HG03097 (cell line): ENCODE results near the gene FCAMR.

Source experiments
- ATAC-seq: cut with Tn5 transposase; IDR thresholded peaks from one replicate; pipeline ENCODE4 v1.9.1; 2021; ENCODE audit not compliant: unreplicated experiment, low FRiP score

Gene FCAMR

GRCh38 chr1:207000651-207001291 lies 30.5 kb upstream of the FCAMR start:
- ATAC-seq, result no peak

- ATAC-seq, result no peak
Measured at GRCh38 chr1:206998816-206999215, 28.6 kb upstream of the FCAMR start.

- ATAC-seq, result no peak
Measured at GRCh38 chr1:206992790-206993189, 22.5 kb upstream of the FCAMR start.

DNA sequence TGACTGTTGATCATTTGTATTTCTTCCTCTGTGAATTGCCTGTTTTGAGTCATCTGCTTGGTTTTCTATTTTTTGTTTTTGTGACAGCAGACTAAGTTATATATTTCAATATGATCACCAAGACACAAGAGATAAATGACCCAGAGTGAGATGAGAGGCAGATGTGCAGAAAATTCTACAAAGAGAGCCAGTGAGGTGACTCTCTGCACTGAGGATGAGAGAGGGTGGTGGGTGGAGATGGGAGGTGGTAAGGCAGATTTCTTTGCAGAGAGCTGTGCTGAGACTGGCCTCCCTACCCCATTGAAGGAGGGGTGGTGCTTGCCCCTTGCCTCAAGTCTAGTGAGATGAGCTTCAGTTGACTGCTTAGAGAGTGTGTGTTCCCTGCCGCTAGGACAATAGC lies 17.6 kb upstream of the FCAMR start:
- no peak for ATAC-seq

DNA sequence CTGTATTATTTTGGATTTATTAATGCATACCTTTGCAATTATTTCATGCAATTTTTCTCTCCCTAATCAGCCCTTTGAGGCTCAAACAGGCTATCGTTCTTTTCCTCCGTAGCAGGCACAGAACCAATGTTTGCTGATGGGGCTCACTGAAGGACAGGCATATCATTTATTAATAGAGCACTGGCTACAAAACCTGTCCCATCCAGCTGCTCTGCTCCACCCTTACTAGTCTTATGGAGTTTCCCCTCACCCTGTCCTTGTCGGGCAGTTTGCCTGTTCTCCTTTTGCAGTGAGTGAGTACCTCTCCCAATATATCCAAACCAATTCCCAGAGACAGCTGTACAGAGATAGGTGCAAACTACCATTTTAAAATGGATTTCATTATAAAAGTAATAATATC lies 16.6 kb upstream of the FCAMR start:
- ATAC-seq, result no peak

GRCh38 chr1:206986402-206986801 lies 16.1 kb upstream of the FCAMR start:
- ATAC-seq, result no peak

DNA sequence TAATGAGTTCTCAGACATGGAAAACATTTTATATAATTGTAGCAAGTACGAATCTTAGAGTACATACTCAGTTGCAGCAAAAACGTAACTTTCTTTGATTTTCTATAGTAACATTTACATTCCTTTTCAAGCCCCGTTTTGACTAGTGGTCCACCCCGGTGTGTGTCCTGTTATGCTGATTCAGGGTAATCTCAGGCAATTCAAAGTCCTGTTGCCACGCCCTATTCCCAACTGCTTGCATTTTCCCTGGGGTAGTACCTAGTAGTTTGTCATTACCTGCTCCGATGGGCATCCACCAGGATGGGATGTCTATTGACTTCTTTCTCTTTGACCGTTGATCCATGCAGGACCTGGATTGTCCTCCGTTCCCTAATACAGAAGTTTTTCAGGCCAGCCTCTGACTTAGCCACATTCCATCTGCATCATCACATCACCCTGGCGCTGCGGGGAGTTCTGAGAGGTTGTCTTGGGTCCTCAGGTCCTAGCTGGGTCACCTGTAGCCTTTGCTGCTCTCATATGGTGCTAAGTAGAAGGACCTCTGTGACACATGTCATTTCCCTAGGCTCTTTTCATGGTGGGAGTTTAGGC lies 15.0 kb upstream of the FCAMR start:
- ATAC-seq, result no peak

GRCh38 chr1:206982216-206982615 lies 12.0 kb upstream of the FCAMR start:
- no peak for ATAC-seq

DNA sequence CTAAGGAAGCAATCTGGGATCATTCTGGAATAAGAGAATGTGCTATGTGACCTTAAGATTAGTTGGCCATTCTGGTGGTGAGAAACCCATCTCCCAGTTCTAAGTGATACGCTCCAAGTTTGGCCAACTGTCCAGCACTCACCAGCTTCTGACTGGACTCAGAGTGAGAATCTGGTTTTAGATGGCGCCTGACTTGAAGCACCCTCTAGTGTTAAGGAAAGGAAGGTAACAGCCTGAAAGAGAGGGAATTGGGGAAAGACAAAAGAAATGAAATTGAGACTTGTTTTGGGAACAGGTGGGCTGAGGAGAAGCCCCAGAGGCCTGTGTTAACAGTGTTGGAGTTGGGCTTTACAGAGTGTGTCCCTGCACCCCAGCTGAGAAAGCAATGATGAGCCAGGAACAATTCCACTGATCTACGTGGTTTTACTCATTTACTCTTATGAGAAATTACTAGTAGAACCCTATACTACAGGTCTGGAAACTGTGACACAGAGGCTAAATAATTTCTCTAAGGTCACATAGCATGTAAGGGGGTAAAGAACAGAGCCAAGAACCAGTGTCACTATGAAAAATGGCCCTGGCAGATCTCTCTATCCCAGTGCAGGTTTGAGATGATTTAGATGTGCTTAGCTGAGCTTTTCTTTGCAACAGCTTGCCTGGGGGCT lies 9.3 kb upstream of the FCAMR start:
- no peak for ATAC-seq

DNA sequence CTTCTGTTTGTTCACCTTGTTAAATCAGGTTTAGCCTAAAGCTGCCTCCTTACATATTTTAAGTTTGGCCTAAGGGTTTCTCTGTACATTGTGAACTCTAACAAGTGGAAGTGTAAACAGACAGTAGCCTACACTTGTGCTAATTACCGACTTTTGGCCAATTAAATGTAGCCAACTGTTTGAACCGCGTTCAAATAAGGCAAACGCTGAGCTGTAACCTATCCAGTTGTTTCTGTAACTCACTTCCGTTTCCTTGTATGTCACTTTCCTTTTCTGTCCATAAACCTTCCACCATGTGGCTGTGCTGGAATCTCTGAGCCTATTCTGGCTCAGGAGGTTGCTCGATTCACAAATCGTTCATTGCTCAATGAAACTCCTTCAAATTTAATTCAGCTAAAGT lies 8.0 kb upstream of the FCAMR start:
- ATAC-seq, result no peak

DNA sequence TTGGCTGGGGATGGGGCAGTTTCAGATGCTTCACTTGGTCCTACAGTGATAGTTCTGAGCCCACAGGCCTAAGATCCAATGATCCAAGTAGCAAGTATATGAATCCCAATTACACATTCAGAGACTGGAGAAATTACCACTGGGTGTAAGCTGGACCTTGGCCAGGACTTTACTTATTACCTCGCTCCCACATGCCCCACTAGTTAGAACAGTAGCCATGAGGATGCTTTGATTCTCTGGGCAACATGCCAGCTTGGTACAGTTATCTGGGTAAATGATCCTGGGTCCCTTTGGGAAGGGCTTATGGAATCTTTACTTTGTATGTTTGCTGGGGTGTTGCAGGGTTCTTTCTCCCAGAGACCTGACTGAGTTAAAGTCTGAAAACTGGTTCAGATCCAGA lies 5.0 kb upstream of the FCAMR start:
- ATAC-seq, result no peak

GRCh38 chr1:206974140-206974539 lies 3.9 kb upstream of the FCAMR start:
- no peak for ATAC-seq

DNA sequence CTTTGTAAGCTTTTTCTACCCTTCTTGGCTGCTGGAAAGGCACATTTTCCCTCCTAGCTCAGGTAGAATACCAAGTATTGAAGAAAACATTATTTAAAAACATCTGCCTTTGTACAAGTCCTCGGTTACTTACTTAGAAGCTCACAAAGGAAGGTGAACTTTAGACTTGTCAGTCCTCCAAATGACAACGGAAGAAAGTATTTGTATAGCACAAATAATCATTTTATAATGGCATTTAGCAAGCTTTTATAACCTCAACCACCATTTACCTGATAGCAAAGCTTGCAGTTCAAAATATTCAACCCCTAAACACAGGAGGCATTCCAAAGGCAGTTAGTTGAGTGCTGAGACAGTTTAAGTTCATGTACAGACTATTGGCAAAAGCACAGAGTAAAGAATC lies 2.5 kb upstream of the FCAMR start:
- no peak for ATAC-seq

GRCh38 chr1:206971029-206971655 lies 882 bp upstream of the FCAMR start:
- no peak for ATAC-seq

DNA sequence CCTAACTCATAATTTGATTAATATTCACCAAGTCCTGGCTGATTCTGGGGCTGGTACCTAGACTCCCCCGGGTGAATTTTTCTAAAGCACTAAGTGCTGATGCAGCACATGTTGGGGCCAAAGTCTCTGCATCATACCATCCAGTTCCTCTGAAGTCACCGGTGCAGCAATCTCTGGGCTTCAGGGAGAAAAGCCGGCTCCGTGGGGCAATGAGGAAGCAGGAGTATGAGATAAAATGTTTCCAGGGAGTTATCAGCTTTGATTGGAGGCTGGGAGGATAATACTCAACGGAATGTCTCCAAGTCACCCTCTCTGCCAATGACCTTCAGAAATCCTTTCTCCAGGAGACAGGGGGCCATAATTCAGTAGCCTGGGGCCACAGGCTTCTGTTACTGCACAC lies 1.2 kb downstream of the FCAMR start:
- ATAC-seq, result no peak

- no peak for ATAC-seq
Measured at GRCh38 chr1:206967096-206967849, 3.0 kb downstream of the FCAMR start.

GRCh38 chr1:206965781-206966180 lies 4.5 kb downstream of the FCAMR start:
- no peak for ATAC-seq

DNA sequence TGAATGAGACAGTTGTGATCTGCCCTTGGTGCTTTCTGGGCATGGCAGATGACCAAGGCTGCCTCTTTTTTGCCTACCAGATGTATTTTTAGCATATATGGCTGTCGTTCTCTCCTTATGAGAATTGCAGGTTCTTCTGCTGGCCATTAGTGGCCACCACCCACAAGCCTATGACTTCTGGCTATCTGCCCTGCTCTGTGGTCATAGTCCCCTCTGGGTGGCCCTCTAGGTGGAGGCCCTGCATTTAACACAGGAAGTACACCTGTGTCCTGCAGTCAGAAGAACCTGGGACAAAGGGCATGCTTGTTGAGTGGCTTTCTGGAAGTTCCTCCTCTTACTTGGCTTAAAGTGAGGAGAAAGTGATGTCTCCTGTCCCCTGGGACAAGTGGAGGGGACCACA lies 6.5 kb downstream of the FCAMR start:
- ATAC-seq, result no peak

GRCh38 chr1:206963119-206963712 lies 7.0 kb downstream of the FCAMR start:
- ATAC-seq, result no peak

GRCh38 chr1:206962272-206962671 lies 8.0 kb downstream of the FCAMR start:
- no peak for ATAC-seq

- no peak for ATAC-seq
Measured at GRCh38 chr1:206961668-206962067, 8.6 kb downstream of the FCAMR start.
